Ramos (cell line): ENCODE results near the gene CNIH1.
"Not testable (repeated sequence)": the region's sequence is repeated elsewhere in the genome, so short reads cannot be mapped to it uniquely, and the experiment has no call there.

Experiments used
- in situ Hi-C: fragments of 300-500 bp; cut with MboI; formaldehyde crosslinking; loops from one replicate; pipeline ENCODE4 v1.14.3; 2022; ENCODE audit warnings: low sequenced_read_pairs; ENCODE audit not compliant: unreplicated experiment

The CNIH1 gene

DNA sequence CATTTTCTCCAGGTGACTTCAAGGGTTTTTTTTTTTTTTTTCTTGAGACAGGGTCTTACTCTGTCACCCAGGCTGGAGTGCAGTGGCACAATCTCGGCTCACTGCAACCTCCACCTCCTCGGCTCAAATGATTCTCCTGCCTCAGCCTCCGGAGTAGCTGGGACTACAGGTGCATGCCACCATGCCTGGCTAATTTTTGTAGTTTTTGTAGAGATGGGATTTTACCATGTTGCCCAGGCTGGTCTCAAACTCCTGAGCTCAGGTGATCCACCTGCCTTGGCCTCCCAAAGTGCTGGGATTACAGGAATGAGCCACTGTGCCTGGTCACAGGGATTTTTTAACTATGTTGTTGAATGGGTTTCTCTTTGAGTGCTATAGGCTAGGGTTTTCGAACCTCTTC is 3.2 kb downstream of the CNIH1 start:
- in situ Hi-C loops, result not testable (repeated sequence)

DNA sequence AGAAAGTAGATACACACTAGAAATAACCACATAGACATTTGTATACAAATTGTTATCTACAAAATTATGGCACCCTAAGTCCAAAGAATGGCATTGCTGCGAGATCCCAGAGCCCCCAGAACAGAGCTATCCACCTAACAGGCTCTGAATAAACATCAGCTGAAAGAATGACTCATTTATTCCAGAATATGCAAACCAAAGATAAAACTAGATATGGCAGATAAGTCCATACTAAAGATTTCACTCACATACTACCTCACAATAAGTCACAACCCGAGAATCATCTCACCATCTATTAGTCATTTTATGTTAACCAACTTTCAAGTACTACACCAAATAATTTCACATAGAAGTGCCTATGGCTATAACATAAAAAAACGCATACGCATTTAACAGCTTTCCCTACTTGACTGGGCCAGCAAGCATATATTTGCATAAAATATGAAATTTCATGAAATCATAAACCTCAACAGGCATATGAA is 5.6 kb downstream of the CNIH1 start:
- in situ Hi-C loops, result no loop called here

DNA sequence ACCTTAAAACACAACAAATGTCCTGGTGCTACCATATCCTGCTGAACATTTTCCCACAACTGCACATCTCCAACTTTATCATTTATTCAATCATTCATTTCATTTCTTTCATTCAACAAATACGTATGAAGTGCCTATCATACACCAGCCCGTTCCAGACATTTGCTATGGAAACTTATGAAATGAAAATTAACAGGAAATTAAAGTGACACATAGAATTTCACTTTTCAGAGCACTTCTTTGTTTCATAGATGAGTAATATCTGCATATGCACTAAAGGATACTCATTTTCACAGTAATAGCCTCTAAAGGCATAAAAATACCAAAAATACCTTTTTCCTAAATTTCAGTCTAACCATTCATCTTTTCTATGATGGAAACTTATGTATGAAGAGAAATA is 12.6 kb downstream of the CNIH1 start:
- in situ Hi-C loops, result no loop called here

DNA sequence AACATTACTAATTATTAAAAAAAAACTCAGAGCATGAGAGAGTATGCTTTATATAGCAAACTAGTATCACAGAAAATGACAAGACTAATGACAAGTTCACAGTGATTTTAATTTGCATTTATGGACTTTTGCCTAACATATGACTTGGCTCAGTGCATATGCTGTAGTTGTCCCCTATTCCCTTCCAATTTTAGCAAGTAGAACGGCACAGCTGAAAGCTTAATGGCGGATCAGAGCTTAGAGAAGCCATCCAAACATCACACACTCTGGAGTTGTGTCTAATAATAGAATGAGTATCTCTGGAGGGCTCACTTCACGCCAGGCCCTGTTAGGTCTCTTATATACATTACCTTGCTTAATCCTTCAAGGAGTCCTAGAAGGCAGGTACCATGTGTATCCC is 13.3 kb downstream of the CNIH1 start:
- in situ Hi-C loops, result no loop called here

DNA sequence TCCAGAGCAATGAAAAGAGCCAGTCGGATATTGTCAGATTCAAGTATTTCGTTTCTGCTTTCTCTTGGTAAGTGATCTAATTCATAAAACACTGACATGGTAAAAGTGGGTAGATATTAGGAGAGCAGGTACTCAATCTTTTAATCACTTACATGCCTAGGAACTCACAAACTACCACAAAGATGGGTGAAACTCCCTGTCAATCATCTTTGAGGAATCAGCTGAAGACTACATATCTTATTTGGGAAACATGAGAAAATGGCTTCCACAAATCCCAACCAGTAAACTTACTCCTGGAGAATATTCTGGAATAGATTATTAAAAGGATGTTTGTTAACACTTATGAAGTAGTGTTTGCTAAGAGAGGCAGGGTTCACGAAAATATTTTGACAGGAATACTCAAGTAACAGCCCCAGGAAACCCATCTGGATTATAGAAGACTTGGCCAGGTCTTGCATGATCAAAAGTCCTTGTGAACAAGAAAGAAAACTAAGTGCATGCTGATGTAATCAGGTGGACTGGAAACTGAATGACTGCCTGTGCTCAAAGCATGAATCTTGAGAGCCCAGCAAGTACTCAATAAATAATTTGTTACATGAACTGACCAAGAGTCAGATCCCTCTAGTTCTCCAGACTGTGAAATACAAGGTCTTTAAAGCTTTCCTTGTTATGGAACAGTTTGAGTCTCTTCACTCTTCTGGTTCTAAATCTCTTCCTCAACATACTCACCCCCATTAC is 15.5 kb downstream of the CNIH1 start:
- in situ Hi-C loops, result no loop called here

DNA sequence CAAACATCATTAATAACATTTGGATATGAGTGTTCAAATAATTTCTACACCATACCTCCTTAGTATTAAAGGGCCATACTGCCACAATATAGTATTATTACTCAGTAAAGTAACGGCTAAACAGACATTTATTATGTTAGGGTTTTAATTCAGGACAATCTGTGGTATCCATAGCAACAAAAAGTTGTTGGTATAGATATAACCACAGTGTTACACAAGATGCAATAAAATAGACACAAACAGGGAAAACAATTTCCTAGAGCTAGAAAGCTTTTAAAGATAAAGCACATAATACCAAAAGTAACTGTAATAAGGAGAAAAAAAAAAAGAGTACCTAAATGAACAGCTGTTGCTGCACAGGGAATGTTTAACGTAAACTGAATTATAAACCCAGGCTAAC is 16.1 kb downstream of the CNIH1 start:
- in situ Hi-C loops, result no loop called here

DNA sequence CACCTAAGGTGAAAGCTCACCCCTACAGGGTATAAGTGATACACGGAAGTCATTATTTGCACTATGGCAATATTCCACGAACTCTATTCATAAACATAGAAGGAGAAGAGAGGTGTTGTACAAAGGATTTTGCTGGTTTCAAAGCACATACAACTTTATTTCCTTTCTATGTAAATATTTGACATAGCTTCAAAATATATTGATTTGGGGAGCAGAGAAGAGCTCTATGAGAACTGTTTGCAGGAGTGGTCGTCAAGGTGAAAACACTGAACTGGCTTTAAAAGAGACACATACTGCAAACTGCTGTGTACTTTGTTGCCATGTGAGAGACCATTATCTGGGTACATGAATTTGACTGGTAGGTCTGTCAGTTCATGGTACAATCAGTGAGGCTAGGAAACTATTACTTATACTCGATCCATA is 16.7 kb downstream of the CNIH1 start:
- in situ Hi-C loops, result no loop called here

DNA sequence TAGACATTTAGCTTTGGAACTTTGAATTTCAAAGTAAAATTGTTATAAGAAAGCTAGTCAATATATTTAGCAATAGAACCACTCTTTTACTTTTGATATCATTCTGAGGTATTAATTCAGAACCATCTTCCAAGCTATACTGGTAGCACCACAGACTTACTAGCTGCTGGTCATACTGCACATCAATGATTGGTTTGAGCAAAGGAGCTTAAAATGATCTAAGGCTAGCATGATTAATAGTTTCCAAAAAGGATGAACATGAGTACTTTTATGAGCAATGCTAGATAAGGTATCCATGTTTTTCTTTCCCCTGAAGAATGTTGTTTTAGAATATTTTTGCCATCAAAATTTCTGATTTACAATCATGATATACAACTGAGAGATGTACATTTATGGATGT is 17.2 kb downstream of the CNIH1 start:
- in situ Hi-C loops, result no loop called here

DNA sequence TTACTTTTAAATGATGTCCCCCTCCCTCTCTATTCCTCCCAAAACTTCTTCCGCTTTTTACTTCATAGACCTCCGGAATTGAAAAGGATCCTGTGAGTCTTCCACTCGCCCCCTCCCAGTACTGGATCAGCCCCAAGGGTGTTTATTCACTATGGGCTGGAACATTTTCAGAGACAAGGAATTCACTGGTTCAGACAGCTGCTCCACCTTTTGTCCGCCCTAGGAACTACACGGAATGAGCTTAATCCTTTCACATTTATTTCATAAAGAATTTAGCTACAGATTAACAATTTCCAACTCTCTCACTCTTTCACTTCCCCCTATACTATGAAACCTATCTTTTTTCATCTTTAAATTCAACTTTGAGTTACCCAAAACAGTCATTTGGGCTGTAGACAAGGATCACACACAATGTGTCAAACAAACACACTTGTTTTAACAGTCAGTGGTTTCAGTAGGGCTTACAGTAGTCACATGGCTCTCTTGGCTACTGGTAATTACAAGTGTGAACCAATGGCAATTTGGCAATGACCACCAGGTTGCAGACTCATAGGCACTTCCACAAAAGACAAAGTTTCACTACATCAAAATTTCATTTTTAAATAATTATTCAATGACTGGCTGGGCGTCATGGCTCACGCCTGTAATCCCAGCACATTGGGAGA is 20.6 kb downstream of the CNIH1 start:
- in situ Hi-C loops, result no loop called here

DNA sequence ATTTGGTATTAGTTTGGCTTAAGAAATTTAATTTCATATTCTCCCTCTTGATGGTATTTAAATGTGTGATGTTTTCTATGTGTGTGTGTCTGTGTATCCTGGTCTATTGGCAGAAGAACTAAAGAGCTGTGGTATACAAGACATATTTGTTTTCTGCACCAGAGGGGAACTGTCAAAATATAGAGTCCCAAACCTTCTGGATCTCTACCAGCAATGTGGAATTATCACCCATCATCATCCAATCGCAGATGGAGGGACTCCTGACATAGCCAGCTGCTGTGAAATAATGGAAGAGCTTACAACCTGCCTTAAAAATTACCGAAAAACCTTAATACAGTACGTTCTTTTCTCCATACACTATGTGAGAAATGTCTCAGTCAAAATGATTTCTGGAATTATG is 29.8 kb downstream of the CNIH1 start:
- in situ Hi-C loops, result no loop called here

DNA sequence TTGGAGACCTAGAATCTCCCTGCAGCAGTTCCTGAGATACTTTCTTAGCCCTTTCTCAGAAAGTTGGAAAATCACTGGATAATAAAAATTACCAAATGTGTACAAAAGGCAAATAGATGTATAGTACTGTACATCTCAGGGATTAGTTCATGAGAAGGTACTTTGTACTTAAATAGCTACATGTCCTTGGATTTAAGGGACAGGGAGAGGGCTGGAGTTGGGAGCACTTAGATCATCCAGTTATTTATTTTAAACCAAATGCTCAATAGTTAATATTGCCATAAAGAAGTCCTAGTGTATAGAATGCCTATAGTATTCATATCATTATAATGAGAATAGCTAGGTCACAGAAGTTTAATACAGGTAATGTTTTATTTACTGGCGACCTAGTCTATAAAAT is 31.0 kb downstream of the CNIH1 start:
- in situ Hi-C loops, result no loop called here

DNA sequence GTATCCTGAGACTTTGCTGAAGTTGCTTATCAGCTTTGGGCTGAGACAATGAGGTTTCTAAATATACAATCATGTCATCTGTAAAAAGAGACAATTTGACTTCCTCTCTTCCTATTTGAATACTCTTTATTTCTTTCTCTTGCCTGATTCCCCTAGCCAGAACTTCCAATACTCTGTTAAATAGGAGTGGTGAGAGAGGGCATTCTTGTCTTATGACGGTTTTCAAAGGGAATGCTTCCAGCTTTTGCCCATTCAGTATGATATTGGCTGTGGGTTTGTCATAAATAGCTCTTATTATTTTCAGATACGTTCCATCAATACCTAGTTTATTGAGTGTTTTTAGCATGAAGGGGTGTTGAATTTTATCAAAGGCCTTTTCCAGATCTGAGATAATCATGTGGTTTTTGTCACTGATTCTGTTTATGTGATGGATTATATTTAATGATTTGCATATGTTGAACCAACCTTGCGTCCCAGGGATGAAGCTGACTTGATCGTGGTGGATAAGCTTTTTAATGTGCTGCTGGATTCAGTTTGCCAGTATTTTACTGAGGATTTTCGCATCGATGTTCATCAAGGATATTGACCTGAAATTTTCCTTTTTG is 37.7 kb downstream of the CNIH1 start:
- in situ Hi-C loops, result not testable (repeated sequence)

DNA sequence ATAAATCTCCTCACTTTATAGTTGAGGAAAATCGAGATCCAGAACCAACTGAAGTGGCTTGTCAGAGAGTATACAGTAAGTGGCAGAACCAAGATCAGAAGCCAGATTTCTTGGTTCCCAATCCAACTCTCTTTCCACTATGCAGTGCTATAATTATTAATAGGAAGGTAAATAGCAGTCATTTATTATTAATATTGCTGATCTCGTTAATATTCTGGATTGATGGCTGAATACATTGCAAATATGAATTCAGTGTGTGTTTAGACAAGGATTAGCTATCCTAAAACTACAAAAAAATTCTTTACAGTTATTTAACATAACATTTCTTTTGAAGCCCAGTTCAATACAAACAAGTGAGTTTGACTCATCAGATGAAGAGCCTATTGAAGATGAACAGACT is 41.6 kb downstream of the CNIH1 start:
- in situ Hi-C loops, result no loop called here

DNA sequence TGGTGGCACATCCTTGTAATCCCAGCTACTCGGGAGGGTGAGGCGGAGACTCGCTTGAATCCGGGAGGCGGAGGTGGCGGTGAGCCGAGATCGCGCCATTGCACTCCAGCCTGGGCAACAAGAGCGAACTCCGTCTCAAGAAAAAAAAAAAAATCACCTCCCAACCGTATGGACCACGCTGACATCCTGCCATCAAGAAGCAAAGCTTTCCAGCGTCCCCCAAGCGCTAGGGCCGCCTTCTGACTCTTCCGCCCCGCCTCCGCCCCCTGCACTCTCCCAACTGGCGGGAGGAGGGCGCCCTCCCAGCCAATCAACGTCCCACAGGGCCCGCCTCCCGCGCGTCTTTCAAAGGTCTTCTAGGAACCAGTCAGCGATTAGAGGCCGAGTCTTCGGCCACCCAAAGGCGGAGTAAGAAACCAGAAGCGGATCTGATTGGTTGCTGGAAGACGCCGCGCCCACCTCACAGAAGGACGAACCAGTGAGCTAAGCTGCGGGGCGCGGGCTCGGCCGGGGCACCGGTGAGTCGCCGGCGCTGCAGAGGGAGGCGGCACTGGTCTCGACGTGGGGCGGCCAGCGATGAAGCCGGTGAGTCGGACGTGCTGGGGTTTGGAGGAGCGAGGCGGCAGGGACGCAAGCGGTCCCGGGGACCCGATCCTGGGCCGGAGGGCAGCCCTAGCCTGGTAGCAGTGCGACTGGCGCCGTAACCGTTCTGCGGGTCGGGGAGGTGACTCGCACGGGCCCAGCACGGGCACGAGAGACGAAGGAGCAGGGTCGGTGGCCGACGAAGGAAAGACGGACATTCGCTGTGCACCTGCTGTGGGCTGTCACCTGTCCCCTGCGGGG is 44.5 kb downstream of the CNIH1 start, which contains the start of gene CDKN3:
Gene CDKN3 (plus strand): TSS at position 515 of the 843 bp plus-strand sequence. CDS start 62 bp downstream, at position 577.
- in situ Hi-C loops, result no loop called here

DNA sequence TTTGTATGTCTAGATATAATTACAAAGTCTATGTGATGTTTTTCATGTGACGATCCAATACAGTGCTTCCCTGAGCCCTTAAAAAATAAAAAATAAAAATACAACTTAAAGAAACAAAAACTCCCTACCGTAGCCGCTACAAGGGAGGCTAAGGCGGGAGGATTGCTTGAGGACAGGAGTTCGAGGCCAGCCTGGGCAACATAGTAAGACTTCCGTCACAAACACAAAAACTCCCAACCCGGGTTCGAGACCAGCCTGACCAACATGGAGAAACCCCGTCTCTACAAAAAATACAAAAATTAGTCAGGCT is 45.0 kb downstream of the CNIH1 start:
- in situ Hi-C loops, result no loop called here

DNA sequence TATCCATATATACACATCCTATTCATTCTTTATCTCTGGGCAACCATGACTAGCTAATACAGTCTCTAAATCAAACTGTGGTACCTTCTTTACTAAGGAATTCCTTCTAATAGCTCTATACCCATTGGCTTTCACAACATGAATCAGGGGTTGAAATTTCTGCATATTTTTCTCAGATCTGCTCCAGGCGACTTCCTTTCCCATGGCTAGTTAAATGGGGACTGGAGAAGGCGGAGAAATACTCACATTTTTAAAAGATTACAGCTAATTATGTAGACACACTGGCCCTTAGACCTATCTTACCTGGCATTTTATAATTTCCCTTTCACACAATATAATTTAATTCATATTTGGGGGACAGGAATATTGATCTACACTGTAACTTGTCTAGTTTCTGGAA is 45.5 kb downstream of the CNIH1 start:
- in situ Hi-C loops, result no loop called here

DNA sequence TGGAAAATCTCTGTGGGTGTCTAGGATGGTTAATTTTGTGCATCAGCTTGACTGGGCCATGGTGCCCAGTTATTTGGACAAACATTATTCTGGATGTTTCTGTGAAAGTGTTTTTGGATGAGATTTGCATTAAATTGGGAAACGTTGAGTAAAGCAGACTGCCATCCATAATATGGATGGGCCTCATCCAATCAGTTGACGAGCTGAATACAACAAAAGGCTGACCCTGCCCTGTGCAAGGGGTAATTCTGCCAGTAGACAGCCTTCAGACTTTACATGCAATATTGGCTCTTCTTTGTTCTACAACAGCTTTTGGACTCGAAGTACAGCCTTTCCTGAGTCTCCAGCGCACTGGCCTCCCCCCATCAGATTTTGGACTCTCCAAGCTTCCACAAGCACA is 45.9 kb downstream of the CNIH1 start:
- in situ Hi-C loops, result no loop called here

DNA sequence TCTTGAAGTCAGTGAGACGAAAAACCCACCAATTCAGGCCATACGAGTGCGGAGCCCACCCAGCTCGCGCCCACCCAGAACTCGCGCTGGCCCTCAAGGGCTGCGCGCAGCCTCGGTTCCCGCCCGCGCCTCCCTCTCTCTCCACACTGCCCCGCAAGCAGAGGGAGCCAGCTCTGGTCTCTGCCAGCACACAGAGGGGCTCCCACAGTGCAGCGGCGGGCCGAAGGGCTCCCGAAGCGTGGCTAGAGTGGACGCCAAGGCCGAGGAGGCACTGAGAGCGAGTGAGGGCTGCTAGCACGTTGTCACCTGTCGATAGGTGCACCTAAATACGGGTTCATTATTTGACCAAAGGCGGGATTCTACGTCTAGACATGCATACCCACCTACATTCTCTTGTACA is 46.6 kb downstream of the CNIH1 start:
- in situ Hi-C loops, result no loop called here

DNA sequence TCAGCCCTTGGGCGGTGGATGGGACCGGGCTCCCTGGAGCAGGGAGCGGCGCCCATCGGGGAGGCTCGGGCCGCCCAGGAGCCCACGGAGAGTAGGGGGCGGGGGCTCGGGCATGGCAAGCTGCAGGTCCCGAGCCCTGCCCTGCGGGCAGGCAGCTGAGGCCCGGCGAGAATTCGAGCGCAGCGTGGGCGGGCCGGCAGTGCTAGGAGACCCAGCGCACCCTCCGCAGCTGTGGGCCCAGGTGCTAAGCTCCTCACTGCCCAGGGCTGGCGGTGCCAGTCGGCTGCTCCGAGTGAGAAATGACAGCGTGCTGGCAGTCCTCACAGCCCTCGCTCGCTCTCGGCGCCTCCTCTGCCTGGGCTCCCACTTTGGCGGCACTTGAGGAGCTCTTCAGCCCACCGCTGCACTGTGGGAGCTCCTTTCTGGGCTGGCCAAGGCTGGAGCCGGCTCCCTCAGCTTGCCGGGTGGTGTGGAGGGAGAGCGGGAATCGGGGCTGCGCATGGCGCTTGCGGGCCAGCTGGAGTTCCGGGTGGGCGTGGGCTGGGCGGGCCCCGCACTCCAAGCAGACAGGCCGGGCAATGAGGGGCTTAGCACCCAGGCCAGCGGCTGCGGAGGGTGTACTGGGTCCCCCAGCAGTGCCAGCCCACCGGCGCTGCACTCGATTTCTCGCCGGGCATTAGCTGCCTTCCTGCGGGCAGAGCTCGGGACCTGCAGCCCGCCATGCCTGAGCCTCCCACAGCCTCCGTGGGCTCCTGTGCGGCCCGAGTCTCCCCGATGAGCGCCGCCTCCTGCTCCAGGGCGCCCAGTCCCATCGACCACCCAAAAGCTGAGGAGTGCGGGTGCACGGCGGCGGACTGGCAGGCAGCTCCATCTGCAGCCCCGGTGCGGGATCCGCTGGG is 47.9 kb downstream of the CNIH1 start:
- in situ Hi-C loops, result not testable (repeated sequence)
